D721Med (cell line): Measurements from ENCODE around the gene FAF1.
A peak's percentile ranks its signal among the peaks of the same experiment; 100 is the strongest.

Experiments
- DNase-seq: peaks from one replicate; pipeline ENCODE4 v3.0.0; 2011; ENCODE audit warnings: low spot score; ENCODE audit not compliant: insufficient read length
- FAIRE-seq: peaks from 2 replicates; lab custom pipeline; 2011; peaks lifted over from hg19 to GRCh38; lab: Jason Lieb, UNC
- CTCF ChIP-seq: IDR thresholded peaks from 2 replicates; pipeline ENCODE4 v1.5.1; 2012; ENCODE audit warnings: mild to moderate bottlenecking, control low read depth; ENCODE audit not compliant: insufficient read depth; ENCODE audit errors: missing control alignments

Gene FAF1

GRCh38 chr1:50978144-50978851, 18.2 kb upstream of the FAF1 start:
- TF ChIP-seq CTCF = no peak
- DNase-seq (peak; percentile 21), FAIRE-seq (no peak)

- no peak for TF ChIP-seq CTCF
- no peak for FAIRE-seq
- peak; percentile 23 for DNase-seq
Observed at GRCh38 chr1:50977575-50978143, 17.6 kb upstream of the FAF1 start.

GRCh38 chr1:50976890-50977574, 17.0 kb upstream of the FAF1 start:
- DNase-seq (no peak), FAIRE-seq (no peak)
- no peak for TF ChIP-seq CTCF

GRCh38 chr1:50976111-50976889, 16.2 kb upstream of the FAF1 start:
- DNase-seq = no peak
- FAIRE-seq = no peak
- TF ChIP-seq CTCF = no peak

- TF ChIP-seq CTCF = no peak
- DNase-seq (no peak), FAIRE-seq (no peak)
Observed at GRCh38 chr1:50975436-50975835, 15.4 kb upstream of the FAF1 start.

GRCh38 chr1:50974618-50974935, 14.5 kb upstream of the FAF1 start:
- no peak for DNase-seq
- FAIRE-seq = no peak
- TF ChIP-seq CTCF = no peak
